Inflammatory macrophage (primary cell): ENCODE data around the gene COX6A2.

ENCODE experiments used
- DNase-seq, 2 donors: peaks; one replicate each; pipeline ENCODE4 v3.0.0-alpha.2; 2020 to 2022

COX6A2 gene

GRCh38 chr16:31407406-31407805 lies 20.8 kb downstream of the COX6A2 start:
- DNase-seq = no peak

- DNase-seq = no peak
Measured at GRCh38 chr16:31404353-31405064, 23.7 kb downstream of the COX6A2 start.

- DNase-seq = no peak
Measured at GRCh38 chr16:31403590-31404352, 24.4 kb downstream of the COX6A2 start.

GRCh38 chr16:31402687-31403086 lies 25.5 kb downstream of the COX6A2 start:
- no peak for DNase-seq

GRCh38 chr16:31401436-31401835 lies 26.7 kb downstream of the COX6A2 start:
- no peak for DNase-seq

- peak; percentile 44 to 47 for DNase-seq
Measured at GRCh38 chr16:31400191-31400590, 28.0 kb downstream of the COX6A2 start.

- DNase-seq = no peak
Measured at GRCh38 chr16:31397701-31398100, 30.5 kb downstream of the COX6A2 start.

GRCh38 chr16:31397096-31397660 lies 31.0 kb downstream of the COX6A2 start:
- peak; percentile 46 to 59 for DNase-seq

- peak; percentile 62 to 68 for DNase-seq
Measured at GRCh38 chr16:31395647-31396046, 32.5 kb downstream of the COX6A2 start.

- DNase-seq = no peak
Measured at GRCh38 chr16:31393056-31393455, 35.1 kb downstream of the COX6A2 start, which contains the start of gene ITGAD. ITGAD (plus strand) TSS chr16:31393335; CDS start chr16:31393361, 26 bp downstream.

GRCh38 chr16:31390504-31391041 lies 37.6 kb downstream of the COX6A2 start:
- DNase-seq = no peak

GRCh38 chr16:31388535-31388934 lies 39.6 kb downstream of the COX6A2 start:
- DNase-seq = no peak

- DNase-seq = peak; percentile 86 to 92
Measured at GRCh38 chr16:31386157-31386984, 41.8 kb downstream of the COX6A2 start.

- no peak for DNase-seq
Measured at GRCh38 chr16:31385680-31386079, 42.5 kb downstream of the COX6A2 start.

GRCh38 chr16:31382485-31383161 lies 45.5 kb downstream of the COX6A2 start:
- peak; percentile 64 to 65 for DNase-seq

GRCh38 chr16:31380201-31380600 lies 48.0 kb downstream of the COX6A2 start:
- DNase-seq = no peak
